Neural progenitor cell (in vitro differentiated cells): ENCODE data around the gene KMT2C. TPM values are rescaled to one million over a fixed set of nuclear protein-coding genes. Genes with fewer than 3 reads are reported as not detected.

ENCODE experiments used
- DNase-seq: peaks from one replicate; pipeline ENCODE4 v3.0.0-alpha.2; 2016; ENCODE audit warnings: low spot score
- H2AFZ ChIP-seq: fragments of 200-600 bp; sonication (generic); replicated peaks from 2 replicates; pipeline ENCODE4 v1.6.1; 2016; ENCODE audit warnings: antibody characterized with exemption
- H3F3A ChIP-seq: fragments of 200-600 bp; sonication (generic); 2 replicates; pipeline ENCODE4 v1.6.1; 2016; ENCODE audit warnings: antibody characterized with exemption, low read depth
- H3K27ac ChIP-seq: fragments of 200-600 bp; sonication (generic); 2 replicates; pipeline ENCODE4 v1.5.1; 2016; ENCODE audit warnings: mild to moderate bottlenecking
- H3K27me3 ChIP-seq: fragments of 200-600 bp; sonication (generic); 2 replicates; pipeline ENCODE4 v1.6.1; 2016; ENCODE audit warnings: mild to moderate bottlenecking, moderate library complexity
- H3K36me3 ChIP-seq: fragments of 200-600 bp; sonication (generic); 2 replicates; pipeline ENCODE4 v1.5.1; 2016
- H3K4me1 ChIP-seq: fragments of 200-600 bp; sonication (generic); 2 replicates; pipeline ENCODE4 v1.6.1; 2016; ENCODE audit warnings: mixed run types
- H3K4me2 ChIP-seq: fragments of 200-600 bp; sonication (generic); 2 replicates; pipeline ENCODE4 v1.6.1; 2016
- H3K4me3 ChIP-seq: fragments of 200-600 bp; sonication (generic); 2 replicates; pipeline ENCODE4 v1.5.1; 2016
- H3K79me2 ChIP-seq: fragments of 200-600 bp; sonication (generic); 2 replicates; pipeline ENCODE4 v1.6.1; 2016; ENCODE audit warnings: low read depth
- H3K9ac ChIP-seq: fragments of 200-600 bp; sonication (generic); 2 replicates; pipeline ENCODE4 v1.6.1; 2016
- H3K9me3 ChIP-seq: fragments of 200-600 bp; sonication (generic); 2 replicates; pipeline ENCODE4 v1.5.1; 2016; ENCODE audit warnings: low read depth
- H4K20me1 ChIP-seq: fragments of 200-600 bp; sonication (generic); 2 replicates; pipeline ENCODE4 v1.6.1; 2016; ENCODE audit warnings: low read depth
- H3K27ac Mint-ChIP-seq: 3 replicates; pipeline ENCODE4 v1.8.0; 2021; ENCODE audit warnings: mixed read lengths
- H3K27me3 Mint-ChIP-seq: 2 replicates; pipeline ENCODE4 v1.8.0; 2022; ENCODE audit warnings: low read depth, mild to moderate bottlenecking, inconsistent platforms, moderate library complexity, mixed read lengths; ENCODE audit not compliant: insufficient read depth
- H3K36me3 Mint-ChIP-seq: 3 replicates; pipeline ENCODE4 v1.8.0; 2021; ENCODE audit warnings: mixed read lengths
- H3K4me1 Mint-ChIP-seq: 3 replicates; pipeline ENCODE4 v1.8.0; 2021; ENCODE audit warnings: mixed read lengths
- H3K4me3 Mint-ChIP-seq: 3 replicates; pipeline ENCODE4 v1.8.0; 2021; ENCODE audit warnings: mild to moderate bottlenecking, moderate library complexity, mixed read lengths
- H3K9me3 Mint-ChIP-seq: 3 replicates; pipeline ENCODE4 v1.8.0; 2020; ENCODE audit warnings: mixed read lengths
- CTCF ChIP-seq: fragments of 200-600 bp; sonication (generic); IDR thresholded peaks from 2 replicates; pipeline ENCODE4 v1.5.1; 2017; ENCODE audit warnings: antibody characterized with exemption, mild to moderate bottlenecking
- EZH2 ChIP-seq: fragments of 200-600 bp; sonication (generic); IDR thresholded peaks from 2 replicates; pipeline ENCODE4 v1.6.1; 2017; ENCODE audit warnings: antibody characterized with exemption, mild to moderate bottlenecking, moderate library complexity
- EZH2phosphoT487 ChIP-seq: fragments of 200-600 bp; sonication (generic); IDR thresholded peaks from 2 replicates; pipeline ENCODE4 v1.6.1; 2017; ENCODE audit warnings: antibody characterized with exemption
- total RNA-seq: library from RNA; depleted of rRNA; stranded (reverse); fragments of >200 nt; gene quantifications from 2 replicates; pipeline ENCODE4 v1.2.3, GENCODE V29; 2015; ENCODE audit warnings: low replicate concordance

The KMT2C gene
- total RNA-seq, 1 donor from 2014 or later, result 26.4 TPM

GRCh38 chr7:152090747-152091146, 345.1 kb downstream of the KMT2C start:
- Mint-ChIP-seq H3K4me3 (no peak overlapping the region), H3K27me3 (no peaks in the 10 kb centered on the region), H3K36me3 (peaks cover 10% of the 10 kb centered on the region), H3K27ac (no peak overlapping the region), H3K9me3 (peaks cover 16% of the 10 kb centered on the region), H3K4me1 (no peaks in the 10 kb centered on the region)
- no peak overlapping the region for H2AFZ ChIP-seq
- H4K20me1 ChIP-seq, result no peaks in the 10 kb centered on the region
- DNase-seq, result no peak
- peaks cover 5% of the 10 kb centered on the region for H3K36me3 ChIP-seq
- H3K9ac ChIP-seq, result no peak overlapping the region
- H3F3A ChIP-seq, result no peaks in the 10 kb centered on the region
- H3K4me3 ChIP-seq, result no peak overlapping the region
- peaks cover 17% of the 10 kb centered on the region for H3K79me2 ChIP-seq
- no peaks in the 10 kb centered on the region for H3K27me3 ChIP-seq
- H3K9me3 ChIP-seq, result no peaks in the 10 kb centered on the region
- TF ChIP-seq EZH2phosphoT487, result no peak
- no peak for TF ChIP-seq CTCF
- no peak for TF ChIP-seq EZH2
- peaks cover 7% of the 10 kb centered on the region for H3K4me1 ChIP-seq
- H3K4me2 ChIP-seq, result no peak overlapping the region
- H3K27ac ChIP-seq, result no peak overlapping the region

- peaks cover 5% of the 10 kb centered on the region for H3K36me3 ChIP-seq
- no peak for TF ChIP-seq EZH2phosphoT487
- no peak for TF ChIP-seq EZH2
- no peak for TF ChIP-seq CTCF
- H3K4me3 ChIP-seq, result no peak overlapping the region
- H3K4me2 ChIP-seq, result no peak overlapping the region
- H3K9me3 ChIP-seq, result no peaks in the 10 kb centered on the region
- H2AFZ ChIP-seq, result no peak overlapping the region
- Mint-ChIP-seq H3K27ac (no peak overlapping the region), H3K27me3 (peaks cover 2% of the 10 kb centered on the region), H3K4me3 (no peak overlapping the region), H3K4me1 (no peaks in the 10 kb centered on the region), H3K9me3 (peaks cover 16% of the 10 kb centered on the region), H3K36me3 (peaks cover 10% of the 10 kb centered on the region)
- H3K79me2 ChIP-seq, result peaks cover 25% of the 10 kb centered on the region
- H3F3A ChIP-seq, result no peaks in the 10 kb centered on the region
- no peak overlapping the region for H3K9ac ChIP-seq
- H3K27ac ChIP-seq, result no peak overlapping the region
- DNase-seq, result no peak
- peaks cover 13% of the 10 kb centered on the region for H3K4me1 ChIP-seq
- no peaks in the 10 kb centered on the region for H3K27me3 ChIP-seq
- no peaks in the 10 kb centered on the region for H4K20me1 ChIP-seq
These were observed 346.6 kb downstream of the KMT2C start for GRCh38 chr7:152089183-152089582.

- Histone ChIP-seq H3K27me3 (no peaks in the 10 kb centered on the region), H3K9me3 (no peaks in the 10 kb centered on the region), H4K20me1 (no peaks in the 10 kb centered on the region), H3K4me1 (peaks cover 31% of the 10 kb centered on the region), H3K79me2 (peaks cover 31% of the 10 kb centered on the region), H3F3A (peaks cover 12% of the 10 kb centered on the region), H3K9ac (no peak overlapping the region), H2AFZ (no peak overlapping the region), H3K36me3 (peaks cover 5% of the 10 kb centered on the region), H3K4me2 (no peak overlapping the region), H3K4me3 (no peak overlapping the region), H3K27ac (no peak overlapping the region)
- peaks cover 15% of the 10 kb centered on the region for H3K9me3 Mint-ChIP-seq
- no peaks in the 10 kb centered on the region for H3K4me1 Mint-ChIP-seq
- H3K27ac Mint-ChIP-seq, result no peak overlapping the region
- no peak for DNase-seq
- no peak overlapping the region for H3K4me3 Mint-ChIP-seq
- H3K36me3 Mint-ChIP-seq, result peaks cover 10% of the 10 kb centered on the region
- peaks cover 2% of the 10 kb centered on the region for H3K27me3 Mint-ChIP-seq
- TF ChIP-seq EZH2phosphoT487, result no peak
- TF ChIP-seq EZH2, result no peak
- TF ChIP-seq CTCF, result no peak
These were observed 349.3 kb downstream of the KMT2C start for GRCh38 chr7:152086513-152086912.
